ENCODE results near the gene DNM1L. TPM values are rescaled to one million over a fixed set of nuclear protein-coding genes. Genes with fewer than 3 reads are reported as not detected.

Gene DNM1L
- total RNA-seq, 1 experiment from 2014 or later: 79.8 TPM

- no peaks in the 10 kb centered on the region; the same call in 1 of the 2 replicates for H3K79me2 ChIP-seq (ENCODE audit: insufficient read depth, low read length)
- no peak overlapping the region for H2BK20ac ChIP-seq (ENCODE audit: low read depth, low read length, poor library complexity, severe bottlenecking)
- Mint-ChIP-seq H3K4me3 (no peak overlapping the region), H3K27ac (no peak overlapping the region), H3K27me3 (ENCODE audit: low read depth) (no peaks in the 10 kb centered on the region), H3K4me1 (peaks cover 4 to 6% of the 10 kb centered on the region in 2 experiments), H3K36me3 (ENCODE audit: insufficient read depth in 1 of 3, low read depth in 3 of 3) (peaks cover 2 to 16% (median 12%) of the 10 kb centered on the region in 3 experiments; a peak in 6 of 7 replicates), H3K9me3 (no peaks in the 10 kb centered on the region)
- H3K4me1 ChIP-seq (ENCODE audit: insufficient read depth, low read length): no peaks in the 10 kb centered on the region
- H3K27me3 ChIP-seq (ENCODE audit: insufficient read depth, low read length): no peaks in the 10 kb centered on the region
- no peak overlapping the region for H3K56ac ChIP-seq (ENCODE audit: insufficient read length, low read depth, low read length)
- H2BK12ac ChIP-seq (ENCODE audit: insufficient read length, low read depth, low read length): no peak overlapping the region
- no peak overlapping the region for H2BK15ac ChIP-seq (ENCODE audit: low read depth, low read length)
- H3K23ac ChIP-seq (ENCODE audit: insufficient read length, low read depth, low read length): no peak overlapping the region
- H3K14ac ChIP-seq (ENCODE audit: insufficient read depth, low read length): no peak overlapping the region
- H3T11ph ChIP-seq (ENCODE audit: low read length): no peak overlapping the region
- no peak overlapping the region for H3K9ac ChIP-seq (ENCODE audit: extremely low read depth, insufficient read length, low read length)
- no peak overlapping the region for H4K5ac ChIP-seq (ENCODE audit: insufficient read length, low read depth, low read length)
- no peaks in the 10 kb centered on the region for H3K9me3 ChIP-seq (ENCODE audit: control insufficient read depth, low read depth, low read length)
- H2AFZ ChIP-seq (ENCODE audit: low read length): no peak overlapping the region
- no peaks in the 10 kb centered on the region for H3K79me1 ChIP-seq (ENCODE audit: insufficient read depth, low read depth, low read length, poor library complexity, severe bottlenecking)
- no peak overlapping the region for H2BK5ac ChIP-seq (ENCODE audit: insufficient read length, low read length)
- H4K8ac ChIP-seq (replicated peaks; ENCODE audit: insufficient read length, low read depth, low read length): no peak overlapping the region
- no peak for TF ChIP-seq CTCF (conservative IDR thresholded peaks at IDR 0.05)
- no peak overlapping the region for H2BK120ac ChIP-seq (ENCODE audit: low read depth, low read length, poor library complexity, severe bottlenecking)
- H3K23me2 ChIP-seq (ENCODE audit: insufficient read length, low read depth, low read length, poor library complexity, severe bottlenecking): no peaks in the 10 kb centered on the region
- H3K4me2 ChIP-seq (ENCODE audit: insufficient read depth, insufficient read length, low read length): no peak overlapping the region
- DNase-seq: no peak
- H2AK5ac ChIP-seq (ENCODE audit: insufficient read length, low read length): no peak overlapping the region
- no peak overlapping the region for H4K91ac ChIP-seq (ENCODE audit: insufficient read length, low read depth, low read length)
- no peak overlapping the region for H3K27ac ChIP-seq (ENCODE audit: insufficient read length, low read depth, low read length)
- H3K4ac ChIP-seq (ENCODE audit: low read depth, low read length): no peak overlapping the region
- H3K18ac ChIP-seq (ENCODE audit: insufficient read length, low read depth, low read length): no peak overlapping the region
- H4K20me1 ChIP-seq (ENCODE audit: control insufficient read depth, insufficient read depth, insufficient read length): no peaks in the 10 kb centered on the region
Measured at GRCh38 chr12:32702473-32702872, 23.4 kb downstream of the DNM1L start.

All from H9 (cell line).